NCI-H510A (cell line): ENCODE results near the gene MOCS1.
A peak's percentile ranks its signal among the peaks of the same experiment; 100 is the strongest.

Experiments
- DNase-seq: peaks from one replicate; lab custom pipeline; 2025; lab: John Stamatoyannopoulos, UW

Gene MOCS1

GRCh38 chr6:39948199-39948791, 14.0 kb upstream of the MOCS1 start:
- DNase-seq = no peak

- no peak for DNase-seq
Observed at GRCh38 chr6:39947611-39948068, 13.4 kb upstream of the MOCS1 start.

GRCh38 chr6:39945626-39946025, 11.4 kb upstream of the MOCS1 start:
- peak; percentile 86 for DNase-seq

GRCh38 chr6:39942903-39943580, 8.8 kb upstream of the MOCS1 start:
- DNase-seq = no peak

GRCh38 chr6:39941820-39942219, 7.6 kb upstream of the MOCS1 start:
- DNase-seq = no peak

DNA sequence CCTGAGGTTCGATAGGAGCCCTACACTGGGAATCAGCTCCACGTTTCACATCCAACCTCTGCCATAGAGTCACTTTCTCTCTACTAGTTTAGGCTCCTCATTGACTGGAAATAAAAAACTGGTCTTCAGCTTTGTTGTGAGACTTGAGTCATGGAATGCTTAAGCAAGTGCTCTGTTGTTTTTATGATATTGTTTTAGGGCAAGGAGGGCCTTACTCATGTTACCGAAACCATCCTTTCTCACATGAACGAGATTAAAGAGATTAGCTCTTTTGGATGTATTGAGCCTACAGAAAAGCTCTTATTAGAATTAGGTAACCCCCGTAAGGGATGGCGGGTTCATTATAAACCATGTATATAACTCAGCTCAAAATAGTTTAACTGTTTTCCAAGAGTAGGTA, 6.9 kb upstream of the MOCS1 start:
- DNase-seq = no peak

DNA sequence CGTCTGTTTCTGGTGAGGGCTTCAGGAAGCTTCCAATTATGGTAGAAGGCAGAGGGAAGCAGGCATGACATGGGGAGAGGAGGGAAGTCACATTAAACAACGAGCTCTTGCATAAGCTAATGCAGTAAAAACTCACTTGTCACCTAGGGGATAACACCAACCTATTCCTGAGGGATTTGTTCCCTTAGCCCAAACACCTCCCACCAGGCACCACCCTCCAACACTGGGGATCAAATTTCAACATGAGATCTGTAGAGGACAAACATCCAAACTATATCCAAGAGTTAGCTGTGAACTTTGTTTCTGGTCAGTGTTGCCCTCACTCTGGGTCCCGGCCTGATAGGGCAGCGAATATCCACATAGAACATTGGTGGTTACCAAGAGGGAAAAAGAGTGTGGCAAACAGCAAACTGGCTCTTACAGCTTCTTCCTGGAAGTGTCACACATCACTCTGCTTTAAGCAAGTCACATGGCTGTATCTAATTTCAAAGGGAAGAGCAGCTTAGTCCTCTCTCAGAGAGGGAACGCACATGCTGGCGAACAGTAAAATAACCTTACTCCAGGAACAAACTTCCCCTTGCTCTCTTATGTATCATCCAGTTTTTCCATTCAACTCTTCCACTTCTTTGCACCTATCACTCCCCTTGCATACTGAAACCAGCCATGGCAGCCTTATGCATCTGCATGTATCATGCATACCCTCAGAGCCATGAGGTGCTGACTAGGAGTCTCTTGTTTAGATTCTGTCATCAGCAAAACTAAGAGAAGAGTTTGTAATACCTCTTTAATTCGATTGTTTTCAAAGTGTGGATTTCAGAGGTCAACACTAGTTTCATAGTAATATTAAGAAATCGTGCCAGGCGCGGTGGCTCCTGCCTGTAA, 4.8 kb upstream of the MOCS1 start:
- DNase-seq = peak; percentile 66

GRCh38 chr6:39937686-39938333, 3.5 kb upstream of the MOCS1 start:
- no peak for DNase-seq

DNA sequence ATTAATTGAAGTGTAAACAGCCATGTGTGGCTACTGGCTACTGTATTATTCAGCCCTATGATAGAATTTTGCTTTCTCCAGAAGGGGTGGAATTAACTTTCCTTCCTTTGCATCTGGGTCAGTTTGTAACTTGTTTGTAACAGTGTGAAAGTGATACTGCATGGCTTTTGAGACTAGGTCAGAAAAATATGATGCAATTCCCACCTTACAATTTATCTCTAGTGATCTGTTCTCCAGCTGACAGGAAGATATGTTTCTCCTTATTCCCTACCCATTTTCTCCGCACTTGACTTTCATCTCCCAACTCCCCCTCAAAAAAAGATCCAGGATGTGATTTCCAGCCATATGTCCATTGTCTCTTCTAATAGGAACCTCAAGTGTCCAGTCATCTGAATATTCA, 2.6 kb upstream of the MOCS1 start:
- no peak for DNase-seq

DNA sequence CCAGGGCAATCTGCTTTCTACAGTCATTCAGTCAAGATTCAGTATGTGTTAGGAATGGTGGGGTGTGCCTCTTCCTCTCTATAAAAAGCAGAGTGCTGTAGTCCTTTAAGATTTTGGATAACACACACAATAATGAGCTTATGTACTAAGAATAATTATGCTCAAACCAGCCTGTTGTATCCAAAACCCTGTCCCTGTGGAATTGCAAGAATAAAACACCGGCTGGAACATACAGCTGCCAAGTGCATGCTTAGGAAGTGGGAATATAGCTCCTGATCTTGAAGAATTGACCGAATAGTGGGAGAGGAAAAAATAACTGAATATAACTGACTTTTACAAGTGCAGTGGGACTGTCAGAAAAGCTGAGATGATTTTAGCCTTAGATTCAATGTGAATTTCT, 979 bp upstream of the MOCS1 start:
- no peak for DNase-seq

DNA sequence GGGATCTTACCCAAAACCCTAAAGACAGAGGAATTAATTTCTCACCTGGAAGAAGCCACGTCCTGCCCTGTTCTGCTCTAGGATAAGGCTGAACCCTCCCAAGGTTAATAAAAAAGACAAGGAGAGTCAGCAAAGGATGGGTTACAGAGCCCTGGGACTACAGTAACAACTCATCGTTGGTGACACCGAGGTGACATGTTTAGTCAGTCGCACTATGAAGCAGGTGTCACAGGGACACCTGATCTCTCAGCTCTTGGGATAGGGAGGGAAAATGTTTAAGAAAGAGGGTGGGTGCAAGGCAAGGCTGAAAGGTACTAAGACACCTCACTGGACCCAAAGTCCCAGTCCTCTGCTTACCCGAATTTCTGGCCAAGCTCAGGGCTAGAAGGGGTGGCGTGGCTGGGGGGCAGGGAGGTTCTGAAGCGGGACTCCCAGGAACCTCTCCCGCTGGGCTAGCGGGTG, 562 bp downstream of the MOCS1 start:
- DNase-seq = no peak

DNA sequence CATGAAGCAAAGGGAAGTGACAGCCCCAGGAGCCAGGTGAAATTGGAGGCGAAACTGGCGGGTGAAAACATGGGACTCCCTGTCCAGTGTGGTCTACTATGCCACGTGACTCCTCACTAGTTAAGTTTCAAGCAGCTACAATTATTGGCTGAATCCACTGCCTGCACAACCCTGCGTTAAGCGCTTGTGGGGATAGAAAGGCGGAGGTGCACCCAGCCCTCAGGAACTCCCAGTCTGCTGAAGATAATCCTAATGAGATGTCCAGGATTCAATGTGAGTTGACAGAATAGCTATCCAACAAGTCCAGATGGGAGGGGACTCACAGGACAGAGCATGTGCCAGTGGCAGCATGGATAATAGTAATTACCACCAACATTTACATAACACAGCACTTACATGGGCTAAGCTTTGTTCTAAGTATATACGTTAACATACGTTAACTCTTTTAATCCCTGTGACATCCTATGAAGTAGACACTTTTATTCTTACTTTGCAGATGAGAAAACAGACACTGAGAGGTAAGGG, 1.8 kb downstream of the MOCS1 start:
- no peak for DNase-seq

- DNase-seq = no peak
Observed at GRCh38 chr6:39931607-39932006, 2.7 kb downstream of the MOCS1 start.

- no peak for DNase-seq
Observed at GRCh38 chr6:39930540-39930939, 3.7 kb downstream of the MOCS1 start.

- no peak for DNase-seq
Observed at GRCh38 chr6:39929733-39930461, 4.4 kb downstream of the MOCS1 start.

- no peak for DNase-seq
Observed at GRCh38 chr6:39929039-39929732, 5.1 kb downstream of the MOCS1 start.

DNA sequence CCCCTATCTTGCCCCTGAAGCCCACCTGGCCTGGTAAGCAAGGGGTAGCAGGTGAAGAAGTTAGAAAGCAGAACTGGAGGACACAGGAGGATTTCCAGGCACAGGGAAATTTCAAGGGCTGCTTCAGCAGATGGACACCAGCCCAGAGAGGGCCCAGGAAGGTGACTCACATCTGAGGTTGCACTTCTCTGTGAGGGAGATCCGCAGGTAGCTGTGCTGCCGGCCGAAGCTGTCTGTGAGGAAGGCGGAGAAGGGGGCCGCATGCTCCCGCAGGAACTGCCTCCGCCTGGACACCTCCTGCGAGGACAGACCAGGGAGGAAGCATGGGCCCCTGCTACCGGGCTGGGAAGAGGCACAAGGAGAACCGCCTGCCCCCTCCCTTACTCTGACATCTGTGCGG, 7.1 kb downstream of the MOCS1 start:
- DNase-seq = no peak

GRCh38 chr6:39926668-39927067, 7.6 kb downstream of the MOCS1 start:
- no peak for DNase-seq

- no peak for DNase-seq
Observed at GRCh38 chr6:39925931-39926290, 8.4 kb downstream of the MOCS1 start.

DNA sequence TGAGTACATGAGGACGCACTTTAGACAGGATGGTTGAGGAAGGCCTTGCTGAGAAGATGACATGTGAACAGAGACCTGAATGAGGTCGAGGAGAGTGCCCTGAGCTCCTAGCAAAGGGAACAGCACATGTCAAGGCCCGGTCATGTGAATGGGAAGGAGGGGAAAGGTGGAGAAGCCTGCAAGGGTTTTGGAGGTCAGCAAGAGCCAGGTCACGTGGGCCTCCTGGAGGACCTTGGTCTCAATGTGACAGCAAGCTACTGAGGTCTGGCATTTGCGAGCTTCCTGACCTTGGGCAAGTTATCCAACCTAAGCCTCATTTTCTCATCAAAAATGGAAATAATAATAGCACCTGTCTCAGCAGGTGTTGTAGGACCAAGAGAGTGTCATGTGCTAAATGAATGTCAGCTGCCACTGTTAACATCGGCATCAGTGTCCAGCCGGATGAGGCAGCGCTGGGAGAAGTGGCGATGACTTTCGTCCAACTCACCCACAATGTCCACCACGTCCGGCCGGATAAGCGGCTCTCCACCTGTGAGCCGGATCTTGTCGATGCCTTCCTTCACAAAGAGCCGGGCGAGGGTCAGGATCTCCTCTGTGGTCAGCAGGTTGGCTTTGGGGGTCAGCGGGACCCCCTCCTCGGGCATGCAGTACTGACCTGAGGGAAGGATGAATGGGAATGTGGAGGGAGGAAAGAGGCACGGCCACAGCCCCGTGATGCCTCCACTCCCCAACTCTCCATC, 8.9 kb downstream of the MOCS1 start:
- no peak for DNase-seq
